Tibial nerve (tissue), 4 donors: ENCODE data around the gene CENPP. TPM values are rescaled to one million over a fixed set of nuclear protein-coding genes. Genes with fewer than 3 reads are reported as not detected.

Experiments
- DNase-seq, 2 donors: peaks; one replicate each; pipeline ENCODE4 v3.0.0-alpha.2; 2019; ENCODE audit warnings: low spot score in 2 of 2
- H3K27ac ChIP-seq, 4 donors: fragments of 200-600 bp; sonication (generic) in 3 of 4; one replicate each; pipeline ENCODE4 v1.5.1; 2017 to 2019; ENCODE audit warnings: mild to moderate bottlenecking in 1 of 4
- H3K27me3 ChIP-seq, 2 donors: fragments of 200-600 bp; sonication (generic) in 1 of 2; one replicate each; pipeline versions ENCODE4 v1.5.1 to v1.6.0; 2017 to 2019
- H3K36me3 ChIP-seq, 3 donors: fragments of 200-600 bp; sonication (generic); one replicate each; pipeline ENCODE4 v1.5.1; 2018 to 2019
- H3K4me1 ChIP-seq, 4 donors: fragments of 200-600 bp; sonication (generic) in 3 of 4; one replicate each; pipeline ENCODE4 v1.5.1; 2017 to 2019
- H3K4me3 ChIP-seq, 4 donors: fragments of 200-600 bp; sonication (generic) in 3 of 4; one replicate each; pipeline ENCODE4 v1.5.1; 2017 to 2019; ENCODE audit warnings: mild to moderate bottlenecking in 1 of 4, moderate library complexity in 1 of 4
- H3K9me3 ChIP-seq, 4 donors: fragments of 200-600 bp; sonication (generic) in 3 of 4; one replicate each; pipeline ENCODE4 v1.5.1; 2017 to 2019
- CTCF ChIP-seq, 5 experiments: fragments of 200-600 bp in 3 of 5; fragments of 450-650 bp in 2 of 5; sonication (generic) in 3 of 5; IDR thresholded peaks; one replicate each; pipeline ENCODE4 v1.5.1; 2016 to 2019; ENCODE audit warnings: antibody characterized with exemption in 5 of 5, mild to moderate bottlenecking in 3 of 5, moderate library complexity in 2 of 5
- EP300 ChIP-seq, 2 donors: sonication (generic); formaldehyde crosslinking; IDR thresholded peaks; one replicate each; pipeline ENCODE4 v1.6.1; 2017; ENCODE audit warnings: antibody characterized with exemption in 2 of 2, mild to moderate bottlenecking in 1 of 2
- POLR2A ChIP-seq, 2 donors: fragments of 450-650 bp; IDR thresholded peaks; one replicate each; pipeline ENCODE4 v1.6.1; 2017; ENCODE audit warnings: antibody characterized with exemption in 2 of 2, mild to moderate bottlenecking in 2 of 2, moderate library complexity in 2 of 2
- WGBS, 2 donors: methylation state at CpG; one replicate each; pipeline ENCODE4 v1.1.5; 2018; 5-methylcytosine and 5-hydroxymethylcytosine counted together
- total RNA-seq, 4 donors: library from RNA; depleted of rRNA; stranded (reverse); fragments of >200 nt; gene quantifications; one replicate each; pipeline ENCODE4 v1.1.0, GENCODE V29; 2016

Gene CENPP
- total RNA-seq, 4 donors from 2014 or later, result 5.0 to 17.1 (median 6.9) TPM

- no peak for DNase-seq
- Histone ChIP-seq H3K27ac (no peak overlapping the region), H3K4me3 (no peak overlapping the region), H3K9me3 (no peaks in the 10 kb centered on the region), H3K27me3 (no peaks in the 10 kb centered on the region), H3K36me3 (no peaks in the 10 kb centered on the region), H3K4me1 (peaks cover 0 to 29% (median 4%) of the 10 kb centered on the region in 4 donors)
- no peak for TF ChIP-seq EP300 (IDR thresholded peaks at IDR 0.05)
- TF ChIP-seq POLR2A (IDR thresholded peaks at IDR 0.05), result no peak
- no peak for TF ChIP-seq CTCF (IDR thresholded peaks at IDR 0.05)
- WGBS, 2 donors, result 29 to 52% methylated on average over 2 of the region's 2 CpGs
Observed at GRCh38 chr9:92499701-92500100, 173.9 kb downstream of the CENPP start.

GRCh38 chr9:92500725-92501124 lies 175.0 kb downstream of the CENPP start:
- H3K9me3 ChIP-seq, result no peaks in the 10 kb centered on the region
- no peaks in the 10 kb centered on the region for H3K36me3 ChIP-seq
- no peak overlapping the region for H3K27ac ChIP-seq
- H3K4me1 ChIP-seq, result peaks cover 0 to 39% (median 14%) of the 10 kb centered on the region in 4 donors
- 97% methylated on average over 5 of the region's 5 CpGs for WGBS, 2 donors
- H3K4me3 ChIP-seq, result no peak overlapping the region
- no peaks in the 10 kb centered on the region for H3K27me3 ChIP-seq
- TF ChIP-seq EP300 (IDR thresholded peaks at IDR 0.05) (no peak), CTCF (IDR thresholded peaks at IDR 0.05) (no peak), POLR2A (IDR thresholded peaks at IDR 0.05) (no peak)
- no peak for DNase-seq

GRCh38 chr9:92501671-92502393 lies 176.1 kb downstream of the CENPP start:
- Histone ChIP-seq H3K4me1 (peaks cover 0 to 50% (median 19%) of the 10 kb centered on the region in 4 donors), H3K4me3 (no peak overlapping the region), H3K27me3 (no peaks in the 10 kb centered on the region), H3K9me3 (no peaks in the 10 kb centered on the region), H3K27ac (peak overlapping the region in 2 of 4 donors; percentile 22 to 32), H3K36me3 (no peaks in the 10 kb centered on the region)
- 86% methylated on average over 5 of the region's 5 CpGs for WGBS, 2 donors
- TF ChIP-seq POLR2A (IDR thresholded peaks at IDR 0.05) (no peak), EP300 (IDR thresholded peaks at IDR 0.05) (peak in 1 of 2 donors; percentile 63)
- no peak for DNase-seq

- Histone ChIP-seq H3K27ac (no peak overlapping the region), H3K9me3 (no peaks in the 10 kb centered on the region), H3K27me3 (no peaks in the 10 kb centered on the region), H3K4me1 (peaks cover 0 to 63% (median 30%) of the 10 kb centered on the region in 4 donors), H3K36me3 (no peaks in the 10 kb centered on the region), H3K4me3 (no peak overlapping the region)
- TF ChIP-seq POLR2A (IDR thresholded peaks at IDR 0.05) (no peak), EP300 (IDR thresholded peaks at IDR 0.05) (no peak), CTCF (IDR thresholded peaks at IDR 0.05) (no peak)
- no peak for DNase-seq
- 81 to 87% methylated on average over 2 of the region's 2 CpGs for whole genome bisulfite sequencing, 2 donors
Observed at GRCh38 chr9:92503156-92503555, 177.4 kb downstream of the CENPP start.

- DNase-seq, result no peak
- H3K4me1 ChIP-seq, result peaks cover 0 to 62% (median 30%) of the 10 kb centered on the region in 4 donors
- no peak overlapping the region for H3K4me3 ChIP-seq
- H3K9me3 ChIP-seq, result no peaks in the 10 kb centered on the region
- no peaks in the 10 kb centered on the region for H3K27me3 ChIP-seq
- peak overlapping the region in 3 of 4 donors; percentile 16 to 80 (median 66) for H3K27ac ChIP-seq
- TF ChIP-seq CTCF (IDR thresholded peaks at IDR 0.05), result no peak
- no peak for TF ChIP-seq POLR2A (IDR thresholded peaks at IDR 0.05)
- no peak for TF ChIP-seq EP300 (IDR thresholded peaks at IDR 0.05)
- 82 to 98% methylated on average over 2 of the region's 2 CpGs for WGBS, 2 donors
- H3K36me3 ChIP-seq, result no peaks in the 10 kb centered on the region
Observed at GRCh38 chr9:92504881-92505280, 179.1 kb downstream of the CENPP start.
